GM23248 (cell line): ENCODE data around the gene AIDA.

Source experiments
- EZH2 ChIP-seq: fragments of 200-600 bp; sonication (generic); IDR thresholded peaks from 2 replicates; pipeline ENCODE4 v1.6.1; 2018; ENCODE audit warnings: antibody characterized with exemption, mild to moderate bottlenecking; ENCODE audit not compliant: insufficient read depth, poor library complexity, severe bottlenecking
- EZH2phosphoT487 ChIP-seq: fragments of 200-600 bp; sonication (generic); IDR thresholded peaks from 2 replicates; pipeline ENCODE4 v1.6.1; 2018; ENCODE audit warnings: antibody characterized with exemption, moderate library complexity, mild to moderate bottlenecking, low read depth; ENCODE audit not compliant: insufficient read depth

DNA sequence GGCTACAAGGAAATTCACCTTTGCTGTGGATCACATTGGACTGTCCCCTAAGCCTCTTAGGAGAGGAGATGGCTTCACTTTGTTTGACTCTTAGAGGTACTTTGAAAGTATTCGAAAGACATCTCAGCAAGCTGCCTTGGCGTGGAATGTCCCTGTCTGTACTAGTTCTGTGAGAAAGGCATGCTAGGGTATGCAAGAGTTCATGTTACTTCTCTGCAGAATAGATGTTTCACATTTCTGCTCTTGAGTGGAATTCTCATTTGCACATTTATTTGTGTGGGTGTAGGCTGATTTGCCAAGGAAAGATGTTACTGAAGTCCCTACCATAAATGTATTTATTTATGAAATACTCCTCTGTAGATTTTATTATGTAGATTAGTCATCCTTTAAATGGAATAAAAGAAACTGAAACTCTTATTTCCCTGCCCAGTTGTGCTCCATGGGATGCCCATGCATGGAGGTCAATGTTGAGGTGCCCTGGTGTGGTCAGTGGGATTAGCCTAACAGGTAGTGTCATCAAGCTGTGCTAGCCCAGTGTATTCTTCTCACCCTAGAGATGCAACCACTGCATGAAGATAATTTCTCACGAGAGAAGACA is 80.6 kb downstream of the AIDA start:
- TF ChIP-seq EZH2phosphoT487 = no peak
- TF ChIP-seq EZH2 = no peak
